Measurements from ENCODE around the gene C10orf90.

Gene C10orf90

GRCh38 chr10:126468876-126469643 is 201.4 kb downstream of the C10orf90 start:
- Mint-ChIP-seq H3K4me1 (no peaks in the 10 kb centered on the region), H3K36me3 (ENCODE audit: low read depth) (no peaks in the 10 kb centered on the region), H3K9me3 (no peaks in the 10 kb centered on the region), H3K27me3 (ENCODE audit: low read depth) (peaks cover 12% of the 10 kb centered on the region), H3K27ac (no peak overlapping the region), H3K4me3 (no peak overlapping the region)
- no peak for TF ChIP-seq CTCF (IDR thresholded peaks at IDR 0.05; ENCODE audit: unreplicated experiment in 3 of 3)

- no peak for TF ChIP-seq CTCF (IDR thresholded peaks at IDR 0.05; ENCODE audit: unreplicated experiment in 3 of 3)
- Mint-ChIP-seq H3K9me3 (no peaks in the 10 kb centered on the region), H3K27ac (no peak overlapping the region), H3K36me3 (ENCODE audit: low read depth) (no peaks in the 10 kb centered on the region), H3K4me3 (no peak overlapping the region), H3K4me1 (peaks cover under 1% of the 10 kb centered on the region), H3K27me3 (ENCODE audit: low read depth) (peaks cover 17% of the 10 kb centered on the region)
Observed at GRCh38 chr10:126468467-126468866, 202.0 kb downstream of the C10orf90 start.

- Mint-ChIP-seq H3K27me3 (ENCODE audit: low read depth) (peaks cover 20% of the 10 kb centered on the region), H3K4me1 (peaks cover 7% of the 10 kb centered on the region), H3K27ac (no peak overlapping the region), H3K9me3 (no peaks in the 10 kb centered on the region), H3K36me3 (ENCODE audit: low read depth) (no peaks in the 10 kb centered on the region), H3K4me3 (no peak overlapping the region)
- TF ChIP-seq CTCF (IDR thresholded peaks at IDR 0.05; ENCODE audit: unreplicated experiment in 3 of 3), result peak in 1 of 3 experiments; percentile 19
Observed at GRCh38 chr10:126465771-126466170, 204.7 kb downstream of the C10orf90 start.

GRCh38 chr10:126463286-126463685 is 207.2 kb downstream of the C10orf90 start:
- no peaks in the 10 kb centered on the region for H3K9me3 Mint-ChIP-seq
- TF ChIP-seq CTCF (IDR thresholded peaks at IDR 0.05; ENCODE audit: unreplicated experiment in 3 of 3), result no peak
- H3K27ac Mint-ChIP-seq, result no peak overlapping the region
- no peak overlapping the region for H3K4me3 Mint-ChIP-seq
- peaks cover 21% of the 10 kb centered on the region for H3K27me3 Mint-ChIP-seq (ENCODE audit: low read depth)
- peaks cover 7% of the 10 kb centered on the region for H3K4me1 Mint-ChIP-seq
- H3K36me3 Mint-ChIP-seq (ENCODE audit: low read depth), result no peaks in the 10 kb centered on the region

- H3K4me1 Mint-ChIP-seq, result peaks cover 10% of the 10 kb centered on the region
- no peak overlapping the region for H3K27ac Mint-ChIP-seq
Observed at GRCh38 chr10:126461289-126461940, 209.1 kb downstream of the C10orf90 start.

More at GRCh38 chr10:126461289-126461940, 209.1 kb downstream of the C10orf90 start:
- Mint-ChIP-seq H3K4me3 (no peak overlapping the region), H3K9me3 (no peaks in the 10 kb centered on the region), H3K36me3 (ENCODE audit: low read depth) (no peaks in the 10 kb centered on the region), H3K27me3 (ENCODE audit: low read depth) (peaks cover 16% of the 10 kb centered on the region)
- no peak for TF ChIP-seq CTCF (IDR thresholded peaks at IDR 0.05; ENCODE audit: unreplicated experiment in 3 of 3)

Measured in nephron (organoid).